Measurements from ENCODE around the gene WEE2.
"Not testable (repeated sequence)": the region's sequence is repeated elsewhere in the genome, so short reads cannot be mapped to it uniquely, and the experiment has no call there.

WEE2 gene

DNA sequence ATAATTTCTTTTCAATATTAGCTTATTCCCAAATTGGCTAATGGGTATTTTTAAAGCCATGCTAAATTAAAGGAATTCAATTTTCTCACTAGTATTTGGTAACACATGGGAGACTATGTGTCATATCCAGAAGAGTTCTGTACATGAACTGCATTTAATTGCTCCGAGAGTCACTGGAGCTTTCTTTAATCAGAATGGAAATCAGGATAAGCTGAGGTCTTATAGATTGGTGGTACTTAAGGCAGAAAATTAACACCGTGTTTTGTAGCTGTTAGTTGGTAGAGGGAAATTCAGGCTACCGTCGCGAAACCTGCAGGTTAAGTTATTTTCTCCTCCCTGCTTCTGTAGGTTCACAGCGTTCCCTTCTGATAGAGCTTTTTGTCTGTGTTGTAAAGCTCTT, at the start of gene WEE2:
TSS of gene WEE2 (plus strand) at position 3 of the 400 bp plus-strand sequence. CDS start 406 bp downstream, outside the sequence.
- no peak for DNase-seq (ENCODE audit: low read depth)

DNA sequence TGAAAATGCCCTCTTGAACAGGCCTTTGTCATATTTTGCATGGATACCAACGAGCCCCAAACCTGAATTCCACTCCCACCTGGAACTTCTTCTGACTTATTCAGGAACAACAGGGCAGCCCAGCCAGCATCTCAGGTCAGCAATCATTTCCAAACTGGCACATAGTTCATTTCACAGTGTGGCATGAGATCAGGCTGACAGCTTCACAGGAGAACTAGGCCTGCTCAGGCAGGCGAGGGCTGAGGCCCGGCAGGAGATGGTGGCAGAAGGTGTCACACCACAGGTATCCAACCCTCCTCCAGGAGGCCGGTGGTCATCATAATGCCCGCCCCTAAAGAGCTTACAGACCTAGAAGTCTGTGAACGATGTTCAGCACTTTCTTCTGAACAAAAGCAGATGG, 48.7 kb upstream of the WEE2 start:
- no peak for DNase-seq (ENCODE audit: low read depth)

DNA sequence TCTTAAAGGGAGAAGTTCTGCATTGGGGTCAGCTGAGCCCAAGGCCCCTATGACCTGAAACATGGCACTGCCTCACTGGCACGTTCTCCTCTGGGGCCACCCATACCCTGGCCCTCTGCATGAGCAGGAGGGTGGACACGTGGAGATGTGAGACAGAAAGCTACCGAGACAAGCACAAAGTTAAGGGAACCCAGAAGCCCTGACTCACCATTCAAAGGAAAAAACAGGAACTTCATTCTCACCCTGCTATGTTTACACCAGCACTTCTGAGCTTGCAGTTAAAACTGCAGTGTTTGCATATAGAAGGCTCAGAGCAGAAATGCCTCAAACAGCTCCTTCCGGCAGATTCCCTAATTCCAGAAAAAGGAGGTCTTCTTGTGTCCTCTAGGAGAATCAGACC, 47.9 kb upstream of the WEE2 start:
- no peak for DNase-seq (ENCODE audit: low read depth)

DNA sequence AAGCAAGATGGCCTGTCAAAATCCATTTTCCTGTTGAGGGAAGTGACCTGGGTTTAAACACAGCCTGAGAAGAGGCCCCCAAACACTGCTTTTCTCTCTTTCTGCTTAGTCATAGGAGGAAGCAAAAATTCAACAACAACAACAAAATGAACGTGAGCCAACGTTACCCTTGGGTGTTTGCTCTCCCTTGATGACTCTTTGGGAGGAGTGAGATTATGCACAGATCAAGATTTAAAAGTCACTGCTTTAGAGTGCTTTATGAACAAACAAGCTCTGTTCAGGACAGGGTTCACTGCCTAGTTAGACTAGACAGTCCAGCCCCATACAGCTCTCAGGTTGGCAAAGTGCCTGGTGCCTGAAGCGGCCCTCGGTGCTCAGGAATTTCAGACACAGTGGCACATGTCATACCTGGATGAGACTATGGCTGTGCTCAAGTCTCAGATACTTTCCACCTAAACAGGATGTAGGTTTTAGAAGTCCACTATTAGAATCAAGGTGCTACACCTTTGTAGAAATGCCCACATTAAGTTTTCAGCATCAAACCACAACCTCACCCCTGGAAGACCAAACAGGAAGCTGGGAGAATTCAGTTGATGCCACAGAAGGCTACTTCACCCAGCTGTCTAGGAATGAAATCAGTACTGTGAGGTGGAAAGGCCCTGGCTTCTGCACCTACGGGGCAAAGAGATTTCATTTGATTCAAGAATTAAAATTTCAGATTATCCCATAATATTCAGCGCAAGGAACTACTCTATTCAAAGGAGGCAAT, 44.9 kb upstream of the WEE2 start:
- DNase-seq (ENCODE audit: low read depth): no peak

DNA sequence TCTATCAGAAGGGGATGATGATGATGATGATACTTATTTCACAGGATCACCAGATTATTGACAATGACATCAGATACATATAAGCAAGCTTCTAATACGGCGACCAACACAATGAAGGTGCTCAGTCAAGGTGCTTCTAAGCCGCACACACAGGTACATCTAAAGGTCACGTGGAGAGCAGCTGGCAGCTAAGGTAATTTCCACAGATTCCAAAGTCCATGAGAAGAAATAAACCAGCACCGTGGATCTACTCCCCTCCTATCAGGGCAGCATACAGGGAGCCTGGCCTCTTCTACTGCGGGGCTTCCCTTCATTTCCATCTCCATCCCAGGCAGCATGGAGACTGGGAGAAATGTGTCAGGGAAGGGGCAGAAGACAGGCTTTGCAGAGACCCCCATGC, 43.7 kb upstream of the WEE2 start:
- no peak for DNase-seq (ENCODE audit: low read depth)

DNA sequence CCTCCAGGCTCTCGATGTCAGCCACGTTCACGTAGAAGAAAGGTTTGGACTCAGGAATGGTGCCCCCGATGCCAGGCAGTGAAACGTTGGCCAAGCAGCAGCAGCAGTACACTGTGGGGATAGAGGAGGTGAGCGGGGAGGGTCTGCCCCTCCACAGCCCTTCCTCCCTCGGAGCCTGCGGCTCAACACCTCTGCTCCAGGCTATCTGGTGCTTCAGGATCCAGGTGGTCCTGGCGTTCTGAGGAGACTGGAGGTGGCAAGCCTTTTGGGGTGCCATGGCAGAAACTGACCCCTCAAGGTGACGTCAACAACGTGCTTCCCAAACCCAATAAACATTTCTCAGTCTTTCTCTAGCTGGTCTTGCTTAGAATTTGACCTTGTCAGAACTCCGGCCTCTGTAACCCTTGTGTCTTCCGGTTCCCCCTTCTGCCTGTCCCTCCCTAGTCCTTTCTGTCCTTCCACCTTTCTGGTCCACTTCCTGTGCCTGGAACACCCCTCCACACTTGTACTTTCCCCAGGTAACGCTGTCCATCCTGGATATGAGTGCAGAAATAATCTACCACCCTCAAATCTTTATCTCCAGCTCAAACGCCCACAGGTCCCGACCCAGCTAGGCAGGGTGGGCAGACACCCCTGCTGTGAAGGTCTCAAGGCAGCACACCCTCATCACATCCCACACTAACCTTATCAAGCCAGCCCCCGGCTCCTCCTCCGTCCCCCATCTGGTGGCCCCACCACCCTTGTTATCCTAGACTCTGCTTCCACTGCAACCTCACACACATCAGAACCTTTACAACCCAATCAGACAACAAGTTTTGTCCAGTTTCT, 42.7 kb upstream of the WEE2 start:
- DNase-seq (ENCODE audit: low read depth): no peak

DNA sequence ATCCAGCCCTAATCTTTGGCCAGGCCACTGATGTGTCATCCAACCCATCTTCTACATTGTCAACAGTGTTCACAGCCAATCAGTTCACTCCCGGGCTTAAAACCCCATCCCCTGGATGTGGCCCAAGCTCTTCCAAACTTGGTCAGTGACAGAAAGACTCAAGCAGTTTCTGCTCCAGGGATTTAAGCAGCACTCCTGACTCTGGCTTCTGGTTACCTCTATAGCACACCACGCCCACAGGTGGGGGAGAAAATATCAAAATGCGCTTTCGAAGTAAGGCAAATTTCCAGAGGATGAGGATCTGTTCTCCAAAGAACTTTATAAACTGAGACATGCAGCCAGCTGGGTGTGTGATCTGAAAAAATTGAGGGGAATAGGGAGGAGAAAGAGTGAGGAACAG, 42.1 kb upstream of the WEE2 start:
- DNase-seq (ENCODE audit: low read depth): no peak

DNA sequence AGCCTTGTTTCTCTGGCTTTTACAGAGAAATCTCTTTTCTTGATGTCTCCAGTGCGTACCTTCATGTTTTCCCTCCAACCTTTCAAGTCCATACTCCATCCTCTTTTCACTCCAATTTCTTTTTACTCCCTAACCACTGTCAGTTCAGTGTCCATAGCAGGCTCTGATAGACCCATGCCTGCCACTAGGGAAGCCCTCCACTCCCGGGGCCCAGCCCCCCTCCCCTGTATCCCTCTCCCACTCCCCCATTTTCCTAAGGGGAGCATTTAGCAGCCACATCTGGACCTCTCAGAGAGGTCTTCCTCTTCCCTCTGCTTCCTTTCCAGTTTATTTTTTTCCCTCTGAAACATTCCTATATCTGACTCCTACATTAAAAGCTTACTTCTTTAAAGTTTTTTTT, 39.3 kb upstream of the WEE2 start:
- DNase-seq (ENCODE audit: low read depth): no peak

DNA sequence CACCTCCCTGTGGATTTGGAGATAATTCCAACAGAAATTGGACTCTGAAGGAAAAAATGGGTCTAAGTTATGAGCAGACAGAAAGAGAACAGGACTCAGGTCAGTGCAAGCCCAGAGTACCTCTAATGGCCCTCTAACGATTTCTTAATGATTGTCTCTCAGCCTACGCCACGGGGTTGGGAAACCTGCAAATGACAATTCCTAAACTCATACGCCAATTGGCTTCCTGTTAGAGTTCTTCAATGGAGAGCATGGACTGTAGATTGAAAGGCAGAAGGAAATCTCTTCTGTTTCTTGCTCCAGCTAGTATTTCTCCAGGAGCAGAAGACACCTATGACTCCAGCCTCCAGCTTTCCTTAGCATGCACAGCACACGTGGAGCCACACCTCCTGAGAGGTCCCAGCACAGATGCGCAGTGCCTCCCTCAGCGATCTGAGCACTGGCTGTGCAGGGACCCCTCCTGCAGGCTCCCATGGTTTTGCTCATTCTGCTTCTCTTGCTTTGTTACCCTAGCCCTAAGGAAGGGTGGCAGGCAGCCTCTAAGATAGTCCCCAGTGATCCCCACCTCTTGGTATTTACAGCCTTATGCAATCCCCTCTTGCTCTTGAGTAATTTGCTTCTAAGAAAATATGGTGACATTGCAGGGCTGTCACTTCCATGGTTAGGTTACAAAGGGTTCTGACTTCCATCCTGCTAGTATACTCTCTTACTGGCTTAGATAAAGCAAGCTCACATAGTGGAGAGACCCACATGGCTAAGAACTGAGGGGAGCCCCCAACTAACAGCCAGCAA, 36.3 kb upstream of the WEE2 start:
- no peak for DNase-seq (ENCODE audit: low read depth)

DNA sequence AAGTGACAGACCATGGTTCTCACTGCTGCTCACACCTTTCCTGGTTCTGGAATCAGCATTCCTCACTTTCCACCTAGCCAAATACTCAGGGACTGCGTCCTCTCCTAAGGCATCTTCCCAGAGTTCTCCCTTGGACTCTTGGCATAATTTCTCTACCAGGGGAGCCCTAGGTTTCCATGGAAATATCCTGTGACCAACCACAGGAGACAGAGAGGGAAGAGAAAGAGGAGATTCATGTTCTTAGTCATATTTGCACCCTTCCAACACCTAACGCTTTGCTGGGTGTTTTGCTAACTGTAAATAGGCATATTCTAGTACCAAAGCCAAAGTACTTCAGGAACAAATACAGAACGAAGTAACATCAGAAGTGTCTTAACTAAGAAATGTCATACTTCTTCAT, 34.8 kb upstream of the WEE2 start:
- no peak for DNase-seq (ENCODE audit: low read depth)

DNA sequence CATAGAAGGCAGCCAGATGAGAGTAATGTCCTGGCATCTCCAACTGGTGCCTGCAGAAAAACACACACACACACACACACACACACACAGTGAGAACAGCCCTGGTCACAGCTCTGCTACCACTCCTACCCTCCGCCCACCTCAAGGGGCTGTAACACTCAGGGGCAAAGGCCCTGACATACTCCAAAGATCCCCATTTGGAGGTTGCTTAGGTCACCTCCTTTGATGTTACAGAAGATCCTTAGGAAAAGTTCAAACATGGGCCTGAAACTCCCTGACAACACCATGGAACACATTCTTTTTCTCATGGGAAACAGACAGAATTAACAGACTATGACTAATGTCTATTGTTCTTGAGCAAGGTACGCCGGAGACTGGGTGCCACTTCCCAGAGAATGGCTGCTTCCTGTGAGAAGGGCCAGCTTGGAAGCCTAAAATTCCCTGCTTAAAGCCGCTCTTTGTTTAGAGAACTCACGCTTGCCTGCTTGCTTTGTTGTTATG, 33.9 kb upstream of the WEE2 start:
- no peak for DNase-seq (ENCODE audit: low read depth)

DNA sequence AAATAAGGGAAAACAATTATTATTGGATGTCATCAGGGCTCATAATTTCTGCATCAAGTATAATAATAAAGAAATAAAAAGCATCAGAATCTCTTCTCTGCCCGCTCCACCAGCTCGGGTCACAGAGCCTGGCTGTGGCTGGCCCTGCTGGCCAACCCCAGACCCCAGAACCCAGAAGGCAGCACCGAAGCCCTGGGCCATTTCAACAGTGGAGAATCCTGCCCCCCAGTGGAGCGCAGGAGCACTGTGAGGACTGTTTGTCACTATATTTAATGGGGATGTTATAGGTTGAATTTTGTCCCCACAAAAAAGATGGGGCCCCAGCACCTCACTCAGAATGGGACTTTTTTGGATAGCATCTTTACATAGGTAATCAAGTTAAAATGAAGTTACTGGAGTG, 33.5 kb upstream of the WEE2 start:
- DNase-seq (ENCODE audit: low read depth): no peak

DNA sequence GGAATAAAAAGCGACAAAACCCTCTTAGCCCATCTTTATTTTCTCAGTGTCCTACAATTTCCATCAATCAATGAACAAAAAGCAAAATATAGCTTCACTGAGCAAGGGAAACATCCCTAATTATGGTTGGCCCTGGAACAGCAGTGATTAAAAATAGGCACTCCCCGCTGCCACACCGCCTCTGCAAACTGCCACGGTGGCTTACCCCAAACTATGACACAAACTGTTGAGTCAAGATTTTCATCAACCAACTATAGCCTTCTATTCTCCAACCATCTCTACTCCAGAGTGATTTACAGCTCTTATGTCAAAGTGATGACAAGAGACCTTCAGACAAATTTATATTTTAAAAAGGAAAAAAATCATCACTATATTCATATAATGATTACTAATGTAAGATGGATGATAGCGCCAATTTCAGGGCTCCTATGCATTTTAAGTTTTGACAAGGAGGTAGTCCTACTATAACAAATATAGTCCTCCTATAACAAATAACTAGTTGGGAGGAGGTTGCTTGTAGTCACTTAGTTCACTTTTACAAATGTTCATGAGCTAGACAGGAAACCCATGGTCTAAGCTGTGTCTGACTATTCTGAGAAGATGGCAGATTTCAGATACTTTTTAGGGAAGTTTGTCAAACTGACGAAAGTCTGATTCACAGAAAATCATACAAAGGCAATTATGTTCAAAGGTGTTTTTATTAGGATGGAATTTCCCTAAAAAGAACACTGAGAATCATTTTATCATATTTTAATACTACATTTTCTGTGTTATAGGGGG, 32.5 kb upstream of the WEE2 start:
- DNase-seq (ENCODE audit: low read depth): no peak

DNA sequence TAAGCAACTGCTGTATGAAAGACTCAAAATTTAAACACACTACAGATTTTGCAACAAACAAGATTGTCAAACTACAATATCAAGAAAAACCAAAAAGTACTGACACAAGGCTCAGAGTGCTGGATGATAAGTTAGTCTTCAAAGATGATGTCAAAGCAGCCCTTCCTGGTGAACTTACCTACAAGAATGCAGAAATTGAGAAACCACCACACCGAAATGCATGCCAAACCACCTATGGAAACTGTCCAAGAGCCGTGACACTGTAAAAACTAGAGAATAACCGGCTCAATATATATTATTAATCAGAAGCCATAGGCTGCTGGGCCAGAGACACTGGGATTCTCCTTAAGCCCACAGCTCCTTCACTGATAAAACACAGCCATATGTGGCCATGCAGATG, 31.5 kb upstream of the WEE2 start:
- no peak for DNase-seq (ENCODE audit: low read depth)

DNA sequence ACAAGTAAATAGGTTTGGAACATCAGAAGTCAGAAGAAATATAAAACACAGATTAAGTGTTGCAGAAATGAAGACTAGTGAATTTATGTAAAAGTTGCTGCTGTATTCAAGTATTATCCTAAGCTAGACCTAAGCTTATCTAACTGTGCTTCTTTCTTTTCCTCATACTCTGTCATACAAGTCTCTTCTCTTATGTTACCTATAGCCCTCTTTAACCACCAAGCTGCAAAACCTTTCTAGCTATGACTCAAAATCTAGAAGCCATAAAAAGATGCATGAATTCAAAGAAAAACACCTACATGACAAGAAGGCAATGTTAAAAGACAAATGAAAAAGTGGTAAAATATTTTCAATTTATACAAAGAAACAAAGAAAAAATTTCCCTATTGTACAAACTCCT, 29.1 kb upstream of the WEE2 start:
- DNase-seq (ENCODE audit: low read depth): no peak

DNA sequence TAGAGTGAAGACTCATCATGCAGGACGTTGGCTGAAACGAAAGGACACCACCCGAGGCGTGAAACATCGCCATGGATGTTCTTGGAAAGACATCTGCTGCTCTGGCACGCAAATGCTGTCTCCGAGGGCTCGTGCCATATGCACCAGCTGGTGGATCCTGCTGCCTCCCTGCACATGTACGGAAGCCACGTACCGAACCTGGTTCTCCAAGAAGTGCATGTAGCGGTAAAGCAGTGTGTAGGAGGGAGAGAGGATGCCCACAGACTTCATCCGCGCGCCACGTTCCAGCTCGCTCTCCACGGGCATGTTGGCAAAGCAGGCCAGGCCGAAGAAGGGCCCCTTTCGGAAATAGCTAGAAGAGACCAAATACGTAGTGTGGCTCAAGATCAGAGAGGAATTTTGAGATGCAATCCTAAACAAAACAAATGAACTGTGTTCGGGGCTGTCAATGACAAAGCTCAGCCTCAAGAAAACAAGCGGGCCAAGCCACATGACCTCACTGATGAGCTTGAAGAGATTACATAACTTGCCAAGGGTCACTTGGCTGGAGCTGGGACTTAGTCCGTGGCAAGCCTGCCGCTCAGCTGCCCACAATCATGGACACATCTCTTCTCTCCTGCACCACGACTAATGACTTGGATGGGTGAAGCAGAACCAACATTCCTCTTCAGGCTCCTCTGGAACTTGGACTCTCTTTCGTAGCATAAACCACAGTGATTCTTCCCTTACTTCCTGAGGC, 22.7 kb upstream of the WEE2 start:
- no peak for DNase-seq (ENCODE audit: low read depth)

DNA sequence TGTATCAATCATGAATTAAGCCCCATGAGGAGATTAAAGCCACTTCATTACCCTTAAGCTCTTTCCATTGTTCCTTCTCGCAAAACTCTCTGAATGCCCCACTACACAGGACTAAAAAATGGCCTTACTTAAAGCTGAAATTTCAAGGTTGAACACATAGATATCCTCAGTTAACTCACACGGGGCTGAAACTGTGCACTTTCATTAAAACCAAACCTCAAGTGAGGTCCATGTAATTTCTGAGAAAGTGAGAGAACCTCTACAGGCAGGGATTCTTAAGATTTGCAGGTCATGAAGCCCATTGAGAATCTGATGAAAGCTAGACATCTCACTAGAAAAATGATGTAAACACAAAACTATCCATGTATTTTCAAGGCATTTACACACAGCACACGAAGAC, 22.1 kb upstream of the WEE2 start:
- DNase-seq (ENCODE audit: low read depth): no peak

DNA sequence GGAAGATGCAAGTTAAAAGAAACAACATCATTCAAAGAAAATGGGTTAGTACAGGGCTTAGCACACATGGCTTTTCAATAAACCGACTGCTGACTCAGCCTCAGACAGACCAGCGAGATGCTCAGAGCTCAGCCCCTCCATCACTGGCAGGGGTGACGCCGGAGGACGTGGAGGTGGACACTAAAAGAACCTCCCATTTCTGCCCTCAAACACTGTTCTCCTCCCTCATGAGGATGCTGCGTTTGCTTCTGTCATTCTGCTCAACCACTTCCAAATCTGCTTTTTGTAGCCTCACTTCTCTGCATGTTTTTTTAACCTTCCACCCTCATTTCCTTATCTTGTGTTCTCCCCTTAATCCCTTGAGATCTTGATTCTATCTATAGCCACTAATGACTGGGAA, 21.5 kb upstream of the WEE2 start:
- no peak for DNase-seq (ENCODE audit: low read depth)

DNA sequence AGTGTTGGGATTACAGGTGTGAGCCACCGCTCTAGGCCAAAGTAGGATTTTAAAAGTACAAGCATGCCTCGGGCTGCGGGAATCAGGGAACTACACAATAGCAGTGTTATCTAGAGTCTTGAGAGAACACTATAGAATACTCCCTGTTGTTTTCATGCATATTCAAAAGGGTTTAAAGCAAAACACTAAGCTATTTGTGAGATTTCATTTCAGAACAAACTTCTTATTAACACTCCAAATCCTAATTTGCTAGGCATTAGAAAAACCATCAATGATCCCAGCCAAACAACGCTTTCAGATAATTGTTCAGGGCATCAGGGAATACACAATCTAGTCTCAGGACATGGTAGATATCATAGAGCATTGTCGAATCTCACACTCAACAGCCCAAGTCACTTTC, 20.1 kb upstream of the WEE2 start:
- no peak for DNase-seq (ENCODE audit: low read depth)

DNA sequence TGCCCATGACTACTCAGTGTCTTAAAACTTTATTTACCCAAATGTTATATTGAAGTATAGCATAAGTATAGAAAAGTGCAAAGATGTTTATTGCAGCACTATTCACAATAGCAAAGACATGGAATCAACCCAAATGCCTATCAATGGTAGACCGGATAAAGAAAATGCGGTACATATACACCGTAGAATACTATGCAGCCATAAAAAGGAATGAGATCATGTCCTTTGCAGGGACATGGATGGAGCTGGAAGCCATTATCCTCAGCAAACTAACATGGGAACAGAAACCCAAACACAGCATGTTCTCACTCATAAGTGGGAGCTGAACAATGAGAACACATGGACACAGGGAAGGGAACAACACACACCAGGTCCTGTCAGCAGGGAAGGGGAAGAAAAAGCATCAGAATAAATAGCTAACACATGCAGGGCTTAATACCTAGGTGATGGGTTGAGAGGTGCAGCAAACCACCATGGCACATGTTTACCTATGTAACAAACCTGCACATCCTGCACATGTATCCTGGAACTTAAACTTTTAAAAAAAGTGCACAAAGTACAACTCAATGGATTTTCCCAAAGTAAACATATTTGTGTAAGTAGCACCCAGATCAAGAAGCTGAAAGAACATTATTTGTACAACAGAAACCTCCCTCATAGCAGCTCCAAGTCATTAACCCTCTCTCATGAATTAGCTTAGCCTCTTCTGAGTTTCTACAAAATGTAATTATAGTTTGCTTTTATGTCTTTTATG, 18.9 kb upstream of the WEE2 start:
- not testable (repeated sequence) for DNase-seq (ENCODE audit: low read depth)
